ENCODE results near the gene COMMD4. TPM values are rescaled to one million over a fixed set of nuclear protein-coding genes. Genes with fewer than 3 reads are reported as not detected.
"Not testable (repeated sequence)": the region's sequence is repeated elsewhere in the genome, so short reads cannot be mapped to it uniquely, and the experiment has no call there.

The COMMD4 gene
- total RNA-seq, 1 experiment from 2014 or later: 144 TPM

GRCh38 chr15:75361361-75361988, 25.6 kb downstream of the COMMD4 start:
- DNase-seq: no peak
- Histone ChIP-seq H3K4me3 (no peak overlapping the region), H3K36me3 (peaks cover 66% of the 10 kb centered on the region), H3K27me3 (no peaks in the 10 kb centered on the region), H3K9me3 (no peaks in the 10 kb centered on the region)

- Histone ChIP-seq H3K27me3 (no peaks in the 10 kb centered on the region), H3K36me3 (peaks cover 67% of the 10 kb centered on the region), H3K4me3 (no peak overlapping the region), H3K9me3 (no peaks in the 10 kb centered on the region)
- DNase-seq: no peak
Observed at GRCh38 chr15:75361989-75362641, 26.3 kb downstream of the COMMD4 start.

- Histone ChIP-seq H3K9me3 (no peaks in the 10 kb centered on the region), H3K27me3 (no peaks in the 10 kb centered on the region), H3K4me3 (no peak overlapping the region), H3K36me3 (peaks cover 71% of the 10 kb centered on the region)
- no peak for DNase-seq
Observed at GRCh38 chr15:75362642-75363249, 26.9 kb downstream of the COMMD4 start.

GRCh38 chr15:75363786-75364185, 27.9 kb downstream of the COMMD4 start:
- no peaks in the 10 kb centered on the region for H3K27me3 ChIP-seq
- H3K4me3 ChIP-seq: no peak overlapping the region
- H3K36me3 ChIP-seq: peaks cover 69% of the 10 kb centered on the region
- H3K9me3 ChIP-seq: no peaks in the 10 kb centered on the region
- DNase-seq: no peak

GRCh38 chr15:75364881-75365280, 29.0 kb downstream of the COMMD4 start:
- Histone ChIP-seq H3K36me3 (peaks cover 69% of the 10 kb centered on the region), H3K4me3 (no peak overlapping the region), H3K9me3 (no peaks in the 10 kb centered on the region), H3K27me3 (no peaks in the 10 kb centered on the region)
- DNase-seq: no peak

GRCh38 chr15:75366163-75366562, 30.3 kb downstream of the COMMD4 start:
- H3K9me3 ChIP-seq: no peaks in the 10 kb centered on the region
- H3K4me3 ChIP-seq: no peak overlapping the region
- DNase-seq: no peak
- peaks cover 75% of the 10 kb centered on the region for H3K36me3 ChIP-seq
- H3K27me3 ChIP-seq: no peaks in the 10 kb centered on the region

GRCh38 chr15:75367006-75367405, 31.1 kb downstream of the COMMD4 start:
- Histone ChIP-seq H3K36me3 (peaks cover 75% of the 10 kb centered on the region), H3K27me3 (no peaks in the 10 kb centered on the region), H3K4me3 (no peak overlapping the region), H3K9me3 (no peaks in the 10 kb centered on the region)
- no peak for DNase-seq

GRCh38 chr15:75367406-75367912, 31.6 kb downstream of the COMMD4 start:
- Histone ChIP-seq H3K36me3 (peaks cover 75% of the 10 kb centered on the region), H3K4me3 (peak overlapping the region; percentile 92), H3K27me3 (no peaks in the 10 kb centered on the region), H3K9me3 (no peaks in the 10 kb centered on the region)
- DNase-seq: no peak

GRCh38 chr15:75367913-75368688, 32.2 kb downstream of the COMMD4 start, which contains the start of gene MAN2C1:
MAN2C1 (minus strand) TSS chr15:75368607; CDS start chr15:75368583, 24 bp downstream.
- Histone ChIP-seq H3K36me3 (peaks cover 73% of the 10 kb centered on the region), H3K9me3 (no peaks in the 10 kb centered on the region), H3K4me3 (peak within 1 kb of the TSS; percentile 92), H3K27me3 (no peaks in the 10 kb centered on the region)
- DNase-seq: peak; percentile 96

GRCh38 chr15:75368689-75369239, 32.9 kb downstream of the COMMD4 start:
- Histone ChIP-seq H3K36me3 (peaks cover 73% of the 10 kb centered on the region), H3K9me3 (no peaks in the 10 kb centered on the region), H3K4me3 (peak overlapping the region; percentile 92), H3K27me3 (no peaks in the 10 kb centered on the region)
- no peak for DNase-seq

- Histone ChIP-seq H3K36me3 (peaks cover 80% of the 10 kb centered on the region), H3K27me3 (no peaks in the 10 kb centered on the region), H3K4me3 (no peak overlapping the region; the same call in 1 of the 2 replicates), H3K9me3 (no peaks in the 10 kb centered on the region)
- no peak for DNase-seq
Observed at GRCh38 chr15:75369897-75370581, 34.2 kb downstream of the COMMD4 start.

- H3K27me3 ChIP-seq: no peaks in the 10 kb centered on the region
- DNase-seq: no peak
- H3K36me3 ChIP-seq: peaks cover 80% of the 10 kb centered on the region
- no peak overlapping the region for H3K4me3 ChIP-seq
- no peaks in the 10 kb centered on the region for H3K9me3 ChIP-seq
Observed at GRCh38 chr15:75371486-75371885, 35.6 kb downstream of the COMMD4 start.

- Histone ChIP-seq H3K36me3 (peaks cover 78% of the 10 kb centered on the region), H3K4me3 (no peak overlapping the region), H3K27me3 (no peaks in the 10 kb centered on the region), H3K9me3 (no peaks in the 10 kb centered on the region)
- DNase-seq: no peak
Observed at GRCh38 chr15:75371901-75372688, 36.2 kb downstream of the COMMD4 start.

GRCh38 chr15:75380773-75381172, 44.9 kb downstream of the COMMD4 start:
- Histone ChIP-seq H3K27me3 (no peaks in the 10 kb centered on the region), H3K36me3 (peaks cover 81% of the 10 kb centered on the region), H3K9me3 (no peaks in the 10 kb centered on the region), H3K4me3 (no peak overlapping the region)
- DNase-seq: no peak

- H3K4me3 ChIP-seq, H3K27me3 ChIP-seq, H3K9me3 ChIP-seq, DNase-seq: not testable (repeated sequence)
- H3K36me3 ChIP-seq: peaks cover 86% of the 10 kb centered on the region
Observed at GRCh38 chr15:75383986-75384385, 48.1 kb downstream of the COMMD4 start.

Measured in MG63 (cell line).